KMS-11 (cell line): ENCODE data around the gene KLF9.

ENCODE experiments used
- H2AFZ ChIP-seq: fragments of 200-600 bp; sonication (generic); 2 replicates; pipeline ENCODE4 v1.6.1; 2016; ENCODE audit warnings: antibody characterized with exemption, mixed run types, low read depth
- H3K27ac ChIP-seq: fragments of 200-600 bp; sonication (generic); 2 replicates; pipeline ENCODE4 v1.6.1; 2016; ENCODE audit warnings: mild to moderate bottlenecking, mixed run types
- H3K27me3 ChIP-seq: fragments of 200-600 bp; sonication (generic); 2 replicates; pipeline ENCODE4 v1.6.1; 2017; ENCODE audit warnings: mild to moderate bottlenecking, low read depth, mixed run types, moderate library complexity; ENCODE audit not compliant: insufficient read depth
- H3K36me3 ChIP-seq: fragments of 200-600 bp; sonication (generic); 2 replicates; pipeline ENCODE4 v1.6.1; 2017; ENCODE audit warnings: mild to moderate bottlenecking, mixed run types; ENCODE audit not compliant: insufficient read depth
- H3K4me1 ChIP-seq: fragments of 200-600 bp; sonication (generic); 2 replicates; pipeline ENCODE4 v1.6.1; 2016; ENCODE audit warnings: mild to moderate bottlenecking, low read depth, mixed run types; ENCODE audit not compliant: poor library complexity, severe bottlenecking
- H3K4me2 ChIP-seq: fragments of 200-600 bp; sonication (generic); 2 replicates; pipeline ENCODE4 v1.7.0; 2016; ENCODE audit warnings: mild to moderate bottlenecking, mixed run types
- H3K4me3 ChIP-seq: fragments of 200-600 bp; sonication (generic); IDR thresholded peaks from 2 replicates; pipeline ENCODE4 v1.6.1; 2017; ENCODE audit warnings: low read depth, low read length, mixed read lengths; ENCODE audit not compliant: insufficient read depth
- H3K79me2 ChIP-seq: fragments of 200-600 bp; sonication (generic); 2 replicates; pipeline ENCODE4 v1.6.1; 2016; ENCODE audit warnings: low read depth, mixed run types; ENCODE audit not compliant: insufficient read depth
- H3K9ac ChIP-seq: fragments of 200-600 bp; sonication (generic); 2 replicates; pipeline ENCODE4 v1.6.1; 2016; ENCODE audit warnings: mild to moderate bottlenecking, mixed run types
- H4K20me1 ChIP-seq: fragments of 200-600 bp; sonication (generic); 2 replicates; pipeline ENCODE4 v1.6.1; 2016; ENCODE audit warnings: mild to moderate bottlenecking, mixed run types; ENCODE audit not compliant: insufficient read depth
- TF ChIP-seq, protein P1 (sequence below): fragments of 200-600 bp; sonication (generic); conservative IDR thresholded peaks from 2 replicates; pipeline ENCODE4 v1.6.1; 2017; ENCODE audit warnings: low read depth, mild to moderate bottlenecking, antibody characterized with exemption, low read length, moderate library complexity, mixed read lengths

KLF9 gene

DNA sequence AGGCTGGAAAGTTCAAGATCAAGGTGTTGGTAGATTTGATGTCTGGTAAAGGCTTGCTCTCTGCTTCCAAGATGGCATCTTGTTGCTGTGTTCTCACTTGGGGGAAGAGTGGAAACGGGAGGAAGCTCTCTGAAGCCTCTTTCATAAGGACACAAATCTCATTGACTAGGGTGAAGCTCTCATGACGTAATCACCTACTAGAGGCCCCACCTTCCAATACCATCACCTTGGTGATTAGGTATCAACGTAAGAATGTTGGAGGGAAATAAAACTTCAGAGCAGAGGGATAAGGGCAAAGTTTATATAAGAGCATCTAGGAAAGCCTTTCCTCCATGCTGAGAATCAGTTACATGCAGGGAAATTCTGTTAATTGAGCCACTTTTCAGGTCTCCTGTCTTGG is 15.4 kb upstream of the KLF9 start:
- H3K4me3 ChIP-seq = no peak overlapping the region
- H2AFZ ChIP-seq = no peak overlapping the region
- no peaks in the 10 kb centered on the region for H3K79me2 ChIP-seq
- no peaks in the 10 kb centered on the region for H3K4me1 ChIP-seq
- no peak overlapping the region for H3K4me2 ChIP-seq
- H3K27me3 ChIP-seq = no peaks in the 10 kb centered on the region
- no peaks in the 10 kb centered on the region for H4K20me1 ChIP-seq
- no peak overlapping the region for H3K9ac ChIP-seq
- H3K27ac ChIP-seq = no peak overlapping the region
- TF ChIP-seq, protein P1, sequence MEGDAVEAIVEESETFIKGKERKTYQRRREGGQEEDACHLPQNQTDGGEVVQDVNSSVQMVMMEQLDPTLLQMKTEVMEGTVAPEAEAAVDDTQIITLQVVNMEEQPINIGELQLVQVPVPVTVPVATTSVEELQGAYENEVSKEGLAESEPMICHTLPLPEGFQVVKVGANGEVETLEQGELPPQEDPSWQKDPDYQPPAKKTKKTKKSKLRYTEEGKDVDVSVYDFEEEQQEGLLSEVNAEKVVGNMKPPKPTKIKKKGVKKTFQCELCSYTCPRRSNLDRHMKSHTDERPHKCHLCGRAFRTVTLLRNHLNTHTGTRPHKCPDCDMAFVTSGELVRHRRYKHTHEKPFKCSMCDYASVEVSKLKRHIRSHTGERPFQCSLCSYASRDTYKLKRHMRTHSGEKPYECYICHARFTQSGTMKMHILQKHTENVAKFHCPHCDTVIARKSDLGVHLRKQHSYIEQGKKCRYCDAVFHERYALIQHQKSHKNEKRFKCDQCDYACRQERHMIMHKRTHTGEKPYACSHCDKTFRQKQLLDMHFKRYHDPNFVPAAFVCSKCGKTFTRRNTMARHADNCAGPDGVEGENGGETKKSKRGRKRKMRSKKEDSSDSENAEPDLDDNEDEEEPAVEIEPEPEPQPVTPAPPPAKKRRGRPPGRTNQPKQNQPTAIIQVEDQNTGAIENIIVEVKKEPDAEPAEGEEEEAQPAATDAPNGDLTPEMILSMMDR = no peak
- no peaks in the 10 kb centered on the region for H3K36me3 ChIP-seq

- no peak overlapping the region for H2AFZ ChIP-seq
- TF ChIP-seq, protein P1 = no peak
- no peaks in the 10 kb centered on the region for H3K27me3 ChIP-seq
- no peaks in the 10 kb centered on the region for H3K36me3 ChIP-seq
- H3K27ac ChIP-seq = no peak overlapping the region
- no peaks in the 10 kb centered on the region for H4K20me1 ChIP-seq
- H3K79me2 ChIP-seq = no peaks in the 10 kb centered on the region
- H3K4me1 ChIP-seq = no peaks in the 10 kb centered on the region
- no peak overlapping the region for H3K9ac ChIP-seq
- H3K4me2 ChIP-seq = no peak overlapping the region
- no peak overlapping the region for H3K4me3 ChIP-seq
These were observed 14.3 kb upstream of the KLF9 start for GRCh38 chr9:70428781-70429180.

GRCh38 chr9:70427161-70427945 is 12.9 kb upstream of the KLF9 start:
- TF ChIP-seq, protein P1 = no peak
- no peak overlapping the region for H3K9ac ChIP-seq
- H4K20me1 ChIP-seq = no peaks in the 10 kb centered on the region
- H3K4me2 ChIP-seq = no peak overlapping the region
- H3K4me1 ChIP-seq = no peaks in the 10 kb centered on the region
- H3K79me2 ChIP-seq = no peaks in the 10 kb centered on the region
- no peaks in the 10 kb centered on the region for H3K36me3 ChIP-seq
- H3K27me3 ChIP-seq = no peaks in the 10 kb centered on the region
- no peak overlapping the region for H3K27ac ChIP-seq
- no peak overlapping the region for H3K4me3 ChIP-seq
- no peak overlapping the region for H2AFZ ChIP-seq

DNA sequence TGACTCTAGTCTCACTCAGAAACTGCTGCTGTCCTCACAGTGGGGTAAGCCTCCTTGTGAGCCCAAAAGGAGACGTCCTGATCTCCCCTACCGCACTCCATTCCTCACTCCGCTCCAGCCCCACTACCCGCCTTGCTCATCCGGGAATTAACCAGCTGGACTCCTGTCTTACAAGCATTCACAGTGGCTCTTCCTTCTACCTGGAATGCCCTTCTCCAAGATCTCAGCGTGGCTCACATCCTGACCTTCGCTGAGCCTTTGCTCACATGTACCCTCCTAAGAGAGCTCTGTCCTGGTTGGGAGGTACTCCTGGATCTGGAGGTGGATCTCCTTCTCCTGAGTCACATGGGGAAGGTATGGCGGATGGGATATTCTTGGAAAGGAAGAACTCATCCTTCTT is 10.7 kb upstream of the KLF9 start:
- Histone ChIP-seq H3K79me2 (no peaks in the 10 kb centered on the region), H3K4me3 (no peak overlapping the region), H3K4me1 (peaks cover 16% of the 10 kb centered on the region), H3K9ac (no peak overlapping the region), H4K20me1 (no peaks in the 10 kb centered on the region), H3K36me3 (no peaks in the 10 kb centered on the region), H2AFZ (no peak overlapping the region), H3K27ac (no peak overlapping the region), H3K27me3 (no peaks in the 10 kb centered on the region), H3K4me2 (no peak overlapping the region)
- TF ChIP-seq, protein P1 = no peak
